ENCODE data around the gene C2CD5.

Gene C2CD5

DNA sequence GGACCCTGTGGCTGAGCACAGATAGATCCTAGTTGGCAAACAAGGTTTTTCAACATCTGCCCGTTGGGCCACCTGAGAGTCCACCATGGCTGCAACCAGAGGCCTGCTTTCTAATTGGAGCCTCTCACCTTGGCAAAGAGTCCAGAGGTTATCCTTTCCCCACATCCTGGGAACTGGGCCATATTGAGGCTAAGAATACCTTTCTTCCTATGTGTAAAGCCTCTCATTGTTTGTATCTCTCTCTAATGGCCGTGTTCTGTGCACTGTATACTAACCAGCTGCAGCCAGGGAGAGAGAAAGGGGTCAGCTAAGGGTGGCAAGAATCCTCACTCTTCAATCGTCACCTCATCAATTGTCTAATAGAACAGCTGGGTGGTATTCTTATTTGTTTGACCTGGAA lies 130.8 kb downstream of the C2CD5 start:
- DNase-seq = no peak

GRCh38 chr12:22412581-22412980 lies 131.8 kb downstream of the C2CD5 start:
- no peak for DNase-seq

GRCh38 chr12:22410486-22410885 lies 133.9 kb downstream of the C2CD5 start:
- DNase-seq = no peak

- DNase-seq = peak; percentile 27
Observed at GRCh38 chr12:22409377-22410164, 134.8 kb downstream of the C2CD5 start.

DNA sequence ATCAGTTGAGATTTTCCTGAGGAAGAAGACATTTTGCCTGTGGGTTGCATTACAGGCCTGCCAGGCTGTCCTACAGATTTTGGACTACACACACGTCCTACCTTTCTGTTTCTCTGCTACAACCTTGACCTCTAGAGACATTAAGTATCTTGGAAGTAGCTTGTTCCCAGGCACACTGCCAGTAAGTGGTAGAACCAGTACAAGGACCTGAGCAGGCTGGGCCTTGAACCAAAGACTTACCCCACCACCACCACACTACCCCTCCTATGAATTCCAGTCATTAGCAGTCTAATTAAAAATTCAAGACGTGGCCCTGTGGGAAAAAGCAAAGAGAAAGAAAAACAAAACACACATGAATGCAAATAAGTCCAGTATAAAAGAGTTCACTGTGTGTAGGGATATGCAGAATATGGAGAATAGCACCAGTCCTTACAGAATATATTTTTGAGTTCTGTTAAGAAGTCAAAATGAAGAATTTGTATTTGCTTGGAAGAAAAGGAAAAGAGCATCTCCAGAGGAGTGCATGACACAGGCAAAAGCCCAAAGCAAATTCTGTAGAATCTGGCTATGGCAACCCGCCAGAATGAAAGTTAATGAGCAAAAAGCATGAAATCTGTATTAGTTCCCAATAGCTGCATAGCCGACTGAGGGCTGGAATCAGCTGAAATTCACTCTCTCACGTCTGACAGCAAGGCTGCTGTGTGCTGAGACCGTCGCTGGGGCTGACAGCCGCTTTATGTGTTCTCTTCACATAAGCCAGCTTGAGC lies 135.5 kb downstream of the C2CD5 start:
- DNase-seq = no peak

DNA sequence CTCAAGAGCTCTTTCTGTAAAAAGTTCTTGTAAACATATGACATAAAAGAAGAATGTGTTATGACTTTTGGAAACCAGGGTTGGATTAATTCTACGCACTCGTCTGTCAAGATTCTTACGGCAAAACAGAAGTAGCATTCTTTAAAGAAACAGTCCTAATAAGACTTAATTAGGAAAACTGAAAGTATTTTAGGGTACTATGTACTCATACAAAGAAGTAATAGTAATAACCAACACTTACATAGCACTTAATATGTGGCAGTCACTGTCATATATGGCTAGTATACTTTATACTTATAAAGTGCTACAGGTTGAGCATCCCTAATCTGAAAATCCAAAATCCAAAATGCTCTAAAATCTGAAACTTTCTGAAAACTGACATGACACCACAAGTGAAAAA lies 136.9 kb downstream of the C2CD5 start:
- DNase-seq = no peak

- DNase-seq = no peak
Observed at GRCh38 chr12:22406627-22407026, 137.7 kb downstream of the C2CD5 start.

GRCh38 chr12:22399464-22400180 lies 144.7 kb downstream of the C2CD5 start:
- DNase-seq = no peak
